Measurements from ENCODE around the gene ESRRA.
"Not testable (repeated sequence)": the region's sequence is repeated elsewhere in the genome, so short reads cannot be mapped to it uniquely, and the experiment has no call there.

ESRRA gene

DNA sequence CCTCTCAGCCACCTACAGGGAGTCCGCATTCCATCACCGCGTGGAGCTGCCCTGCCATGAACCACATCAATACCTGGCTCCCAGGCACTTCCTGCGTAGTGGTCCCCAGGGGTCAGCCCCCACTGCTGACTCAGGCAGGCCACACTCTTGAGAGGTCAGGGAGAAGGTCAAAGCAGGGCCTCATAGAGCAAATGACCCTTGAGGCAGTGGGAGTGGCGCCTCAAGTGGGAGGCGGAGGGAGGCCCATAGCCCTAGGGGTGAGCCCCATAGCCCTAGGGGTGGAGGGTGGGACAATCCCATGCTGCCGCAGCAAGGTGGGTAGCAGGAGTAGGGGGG is 17.6 kb downstream of the ESRRA start:
- H3K4me1 ChIP-seq (ENCODE audit: low read depth, poor library complexity, severe bottlenecking) = peaks cover 10% of the 10 kb centered on the region
- H3K27ac ChIP-seq = no peak overlapping the region
- H3K79me2 ChIP-seq (ENCODE audit: insufficient read depth, low read depth) = no peaks in the 10 kb centered on the region
- H4K20me1 ChIP-seq (ENCODE audit: insufficient read depth) = no peaks in the 10 kb centered on the region
- no peaks in the 10 kb centered on the region for H3K27me3 ChIP-seq (ENCODE audit: insufficient read depth, low read depth)
- no peak overlapping the region for H3K9ac ChIP-seq
- H3K4me2 ChIP-seq = no peak overlapping the region
- H3K36me3 ChIP-seq (ENCODE audit: insufficient read depth) = no peaks in the 10 kb centered on the region
- TF ChIP-seq, protein P1, sequence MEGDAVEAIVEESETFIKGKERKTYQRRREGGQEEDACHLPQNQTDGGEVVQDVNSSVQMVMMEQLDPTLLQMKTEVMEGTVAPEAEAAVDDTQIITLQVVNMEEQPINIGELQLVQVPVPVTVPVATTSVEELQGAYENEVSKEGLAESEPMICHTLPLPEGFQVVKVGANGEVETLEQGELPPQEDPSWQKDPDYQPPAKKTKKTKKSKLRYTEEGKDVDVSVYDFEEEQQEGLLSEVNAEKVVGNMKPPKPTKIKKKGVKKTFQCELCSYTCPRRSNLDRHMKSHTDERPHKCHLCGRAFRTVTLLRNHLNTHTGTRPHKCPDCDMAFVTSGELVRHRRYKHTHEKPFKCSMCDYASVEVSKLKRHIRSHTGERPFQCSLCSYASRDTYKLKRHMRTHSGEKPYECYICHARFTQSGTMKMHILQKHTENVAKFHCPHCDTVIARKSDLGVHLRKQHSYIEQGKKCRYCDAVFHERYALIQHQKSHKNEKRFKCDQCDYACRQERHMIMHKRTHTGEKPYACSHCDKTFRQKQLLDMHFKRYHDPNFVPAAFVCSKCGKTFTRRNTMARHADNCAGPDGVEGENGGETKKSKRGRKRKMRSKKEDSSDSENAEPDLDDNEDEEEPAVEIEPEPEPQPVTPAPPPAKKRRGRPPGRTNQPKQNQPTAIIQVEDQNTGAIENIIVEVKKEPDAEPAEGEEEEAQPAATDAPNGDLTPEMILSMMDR (conservative IDR thresholded peaks at IDR 0.05; ENCODE audit: low read depth, low read length) = no peak
- no peak overlapping the region for H2AFZ ChIP-seq (ENCODE audit: low read depth)
- no peak overlapping the region for H3K4me3 ChIP-seq (IDR thresholded peaks at IDR 0.05; ENCODE audit: insufficient read depth, low read depth, low read length)

GRCh38 chr11:64323373-64323772 is 18.0 kb downstream of the ESRRA start:
- Histone ChIP-seq H3K4me2 (no peak overlapping the region), H3K4me1 (ENCODE audit: low read depth, poor library complexity, severe bottlenecking) (peaks cover 10% of the 10 kb centered on the region), H3K4me3 (IDR thresholded peaks at IDR 0.05; ENCODE audit: insufficient read depth, low read depth, low read length) (no peak overlapping the region), H3K79me2 (ENCODE audit: insufficient read depth, low read depth) (no peaks in the 10 kb centered on the region), H2AFZ (ENCODE audit: low read depth) (no peak overlapping the region), H3K9ac (no peak overlapping the region), H3K27me3 (ENCODE audit: insufficient read depth, low read depth) (no peaks in the 10 kb centered on the region), H4K20me1 (ENCODE audit: insufficient read depth) (no peaks in the 10 kb centered on the region), H3K27ac (no peak overlapping the region), H3K36me3 (ENCODE audit: insufficient read depth) (no peaks in the 10 kb centered on the region)
- TF ChIP-seq, protein P1 (conservative IDR thresholded peaks at IDR 0.05; ENCODE audit: low read depth, low read length) = no peak

- H3K4me3 ChIP-seq (IDR thresholded peaks at IDR 0.05; ENCODE audit: insufficient read depth, low read depth, low read length); H3K4me2 ChIP-seq; H3K27ac ChIP-seq; H2AFZ ChIP-seq (ENCODE audit: low read depth); H3K79me2 ChIP-seq (ENCODE audit: insufficient read depth, low read depth); H3K36me3 ChIP-seq (ENCODE audit: insufficient read depth); H3K9ac ChIP-seq; H3K4me1 ChIP-seq (ENCODE audit: low read depth, poor library complexity, severe bottlenecking); H3K27me3 ChIP-seq (ENCODE audit: insufficient read depth, low read depth); H4K20me1 ChIP-seq (ENCODE audit: insufficient read depth): not testable (repeated sequence)
These were observed 18.7 kb downstream of the ESRRA start for GRCh38 chr11:64323984-64324383.

GRCh38 chr11:64324692-64325469 is 19.6 kb downstream of the ESRRA start:
- no peaks in the 10 kb centered on the region for H4K20me1 ChIP-seq (ENCODE audit: insufficient read depth)
- no peak overlapping the region for H3K4me2 ChIP-seq
- H3K4me3 ChIP-seq (IDR thresholded peaks at IDR 0.05; ENCODE audit: insufficient read depth, low read depth, low read length) = no peak overlapping the region
- H3K79me2 ChIP-seq (ENCODE audit: insufficient read depth, low read depth) = no peaks in the 10 kb centered on the region
- no peak overlapping the region for H2AFZ ChIP-seq (ENCODE audit: low read depth)
- H3K27me3 ChIP-seq (ENCODE audit: insufficient read depth, low read depth) = no peaks in the 10 kb centered on the region
- H3K27ac ChIP-seq = no peak overlapping the region
- no peaks in the 10 kb centered on the region for H3K36me3 ChIP-seq (ENCODE audit: insufficient read depth)
- H3K9ac ChIP-seq = no peak overlapping the region
- peaks cover 3% of the 10 kb centered on the region for H3K4me1 ChIP-seq (ENCODE audit: low read depth, poor library complexity, severe bottlenecking)
- TF ChIP-seq, protein P1 (conservative IDR thresholded peaks at IDR 0.05; ENCODE audit: low read depth, low read length) = no peak

GRCh38 chr11:64327375-64327774 is 22.1 kb downstream of the ESRRA start:
- Histone ChIP-seq H3K4me2 (no peak overlapping the region), H3K4me3 (IDR thresholded peaks at IDR 0.05; ENCODE audit: insufficient read depth, low read depth, low read length) (no peak overlapping the region), H2AFZ (ENCODE audit: low read depth) (no peak overlapping the region), H3K27ac (no peak overlapping the region), H4K20me1 (ENCODE audit: insufficient read depth) (no peaks in the 10 kb centered on the region), H3K4me1 (ENCODE audit: low read depth, poor library complexity, severe bottlenecking) (peaks cover 12% of the 10 kb centered on the region), H3K9ac (no peak overlapping the region), H3K36me3 (ENCODE audit: insufficient read depth) (no peaks in the 10 kb centered on the region), H3K79me2 (ENCODE audit: insufficient read depth, low read depth) (no peaks in the 10 kb centered on the region), H3K27me3 (ENCODE audit: insufficient read depth, low read depth) (no peaks in the 10 kb centered on the region)
- TF ChIP-seq, protein P1 (conservative IDR thresholded peaks at IDR 0.05; ENCODE audit: low read depth, low read length) = no peak
